Liver (tissue), 9 donors: Measurements from ENCODE around the gene PRKN. TPM values are rescaled to one million over a fixed set of nuclear protein-coding genes. Genes with fewer than 3 reads are reported as not detected.

Experiments used
- DNase-seq: peaks from one replicate; pipeline ENCODE4 v3.0.0-alpha.2; 2017; ENCODE audit warnings: low spot score
- H3K27ac ChIP-seq, 2 donors: one replicate each; pipeline ENCODE4 v1.7.0; 2013; ENCODE audit warnings: inconsistent platforms in 2 of 2, low read length in 2 of 2, control low read depth in 1 of 2, low read depth in 1 of 2, mild to moderate bottlenecking in 1 of 2
- H3K27me3 ChIP-seq, 4 donors: one replicate each; pipeline versions ENCODE4 v1.6.1 to v1.7.0; 2013; ENCODE audit warnings: low read length in 3 of 4, inconsistent platforms in 1 of 4, mild to moderate bottlenecking in 1 of 4, moderate library complexity in 1 of 4; ENCODE audit not compliant: control insufficient read depth in 4 of 4, insufficient read depth in 4 of 4
- H3K36me3 ChIP-seq, 4 donors: one replicate each; pipeline versions ENCODE4 v1.6.1 to v1.7.0; 2013; ENCODE audit warnings: low read length in 3 of 4, mild to moderate bottlenecking in 3 of 4, low read depth in 1 of 4, moderate library complexity in 1 of 4; ENCODE audit not compliant: control insufficient read depth in 4 of 4, insufficient read depth in 3 of 4
- H3K4me1 ChIP-seq, 4 donors: one replicate each; pipeline versions ENCODE4 v1.6.1 to v1.7.0; 2013; ENCODE audit warnings: low read length in 3 of 4, mild to moderate bottlenecking in 3 of 4, moderate library complexity in 1 of 4; ENCODE audit not compliant: control insufficient read depth in 4 of 4, insufficient read depth in 4 of 4
- H3K4me3 ChIP-seq, 3 donors: one replicate each; pipeline versions ENCODE4 v1.6.1 to v1.7.0; 2013; ENCODE audit warnings: low read length in 3 of 3, control low read depth in 1 of 3, low read depth in 1 of 3, mild to moderate bottlenecking in 1 of 3
- H3K9ac ChIP-seq, 2 donors: one replicate each; pipeline ENCODE4 v1.7.0; 2013; ENCODE audit warnings: low read length in 2 of 2, mild to moderate bottlenecking in 2 of 2, moderate library complexity in 2 of 2, control low read depth in 1 of 2, low read depth in 1 of 2
- H3K9me3 ChIP-seq, 4 donors: one replicate each; pipeline versions ENCODE4 v1.6.1 to v1.7.0; 2013; ENCODE audit warnings: low read length in 3 of 4; ENCODE audit not compliant: control insufficient read depth in 4 of 4
- ATF3 ChIP-seq: IDR thresholded peaks from 2 replicates; pipeline ENCODE4 v1.6.1; 2016; ENCODE audit warnings: antibody characterized with exemption
- EGR1 ChIP-seq, 2 donors: IDR thresholded peaks; 2 replicates each; pipeline ENCODE4 v1.6.1; 2016 to 2018; ENCODE audit warnings: antibody characterized with exemption in 2 of 2, low read depth in 2 of 2
- FOXA1 ChIP-seq: IDR thresholded peaks from 2 replicates; pipeline ENCODE4 v1.6.1; 2016; ENCODE audit warnings: antibody characterized with exemption
- FOXA2 ChIP-seq: IDR thresholded peaks from 2 replicates; pipeline ENCODE4 v1.6.1; 2016; ENCODE audit warnings: antibody characterized with exemption
- GABPA ChIP-seq, 2 donors: IDR thresholded peaks in 1 of 2; conservative IDR thresholded peaks in 1 of 2; 2 replicates each; pipeline ENCODE4 v1.6.1; 2016; ENCODE audit warnings: antibody characterized with exemption in 2 of 2, mild to moderate bottlenecking in 1 of 2, moderate library complexity in 1 of 2
- HNF4A ChIP-seq, 2 donors: conservative IDR thresholded peaks; 2 replicates each; pipeline ENCODE4 v1.6.1; 2016; ENCODE audit warnings: antibody characterized with exemption in 2 of 2, mild to moderate bottlenecking in 2 of 2
- HNF4G ChIP-seq: IDR thresholded peaks from 2 replicates; pipeline ENCODE4 v1.6.1; 2016; ENCODE audit warnings: antibody characterized with exemption
- JUND ChIP-seq, 2 donors: IDR thresholded peaks; 2 replicates each; pipeline ENCODE4 v1.6.1; 2016; ENCODE audit warnings: antibody characterized with exemption in 2 of 2
- NR2F2 ChIP-seq: IDR thresholded peaks from 2 replicates; pipeline ENCODE4 v1.6.1; 2016; ENCODE audit warnings: antibody characterized with exemption
- RAD21 ChIP-seq, 2 donors: IDR thresholded peaks; 2 replicates each; pipeline ENCODE4 v1.6.1; 2016; ENCODE audit warnings: antibody characterized with exemption in 2 of 2, mild to moderate bottlenecking in 2 of 2
- REST ChIP-seq: IDR thresholded peaks from 2 replicates; pipeline ENCODE4 v1.6.1; 2016; ENCODE audit warnings: antibody characterized with exemption, mild to moderate bottlenecking
- RXRA ChIP-seq, 2 donors: IDR thresholded peaks; 2 replicates each; pipeline ENCODE4 v1.6.1; 2017 to 2018; ENCODE audit warnings: antibody characterized with exemption in 2 of 2, mild to moderate bottlenecking in 1 of 2
- SP1 ChIP-seq: IDR thresholded peaks from 2 replicates; pipeline ENCODE4 v1.6.1; 2018; ENCODE audit warnings: antibody characterized with exemption, mild to moderate bottlenecking
- TAF1 ChIP-seq: conservative IDR thresholded peaks from 2 replicates; pipeline ENCODE4 v1.6.1; 2016; ENCODE audit warnings: antibody characterized with exemption, mild to moderate bottlenecking
- YY1 ChIP-seq: IDR thresholded peaks from 2 replicates; pipeline ENCODE4 v1.6.1; 2016; ENCODE audit warnings: antibody characterized with exemption, mild to moderate bottlenecking
- WGBS: extraction: QIAGEN DNeasy Blood & Tissue Kit; methylation state at CpG from one replicate; pipeline ENCODE4 v1.1.7; 2013; 5-methylcytosine and 5-hydroxymethylcytosine counted together
- polyA plus RNA-seq, 2 donors: library from polyadenylated mRNA; stranded (reverse) in 1 of 2; unstranded in 1 of 2; fragments of 200-250 nt in 1 of 2; fragments of >200 nt in 1 of 2; fragmentation: Nextera tagmentation in 1 of 2; extraction: Ambion mirVana in 1 of 2; gene quantifications; one replicate each; pipeline versions ENCODE4 v1.2.1 to v1.2.3, GENCODE V29; 2013 to 2015
- total RNA-seq, 2 donors: library from RNA; depleted of rRNA; stranded (reverse); fragments of >200 nt; gene quantifications; one replicate each; pipeline ENCODE4 v1.2.3, GENCODE V29; 2014
- TF ChIP-seq, protein P1 (sequence below): IDR thresholded peaks from 2 replicates; pipeline ENCODE4 v1.6.1; 2016; ENCODE audit warnings: antibody characterized with exemption
- TF ChIP-seq, protein P2 (sequence below): fragments of 150-350 bp; IDR thresholded peaks from 2 replicates; pipeline ENCODE4 v1.5.1; 2017; ENCODE audit warnings: improper control_type of control experiment, low read depth, low read length; ENCODE audit not compliant: missing input control
- TF ChIP-seq, protein P3 (sequence below): IDR thresholded peaks from 2 replicates; pipeline ENCODE4 v1.6.1; 2016; ENCODE audit warnings: antibody characterized with exemption
- donor health status: healthy.
- donor health status: healthy.
- donor health status: healthy.
- donor health status: healthy.
- donor health status: healthy.

PRKN gene
- total and polyA plus RNA-seq, 4 donors, result 0.47 to 4.1 (median 3.2) TPM

DNA sequence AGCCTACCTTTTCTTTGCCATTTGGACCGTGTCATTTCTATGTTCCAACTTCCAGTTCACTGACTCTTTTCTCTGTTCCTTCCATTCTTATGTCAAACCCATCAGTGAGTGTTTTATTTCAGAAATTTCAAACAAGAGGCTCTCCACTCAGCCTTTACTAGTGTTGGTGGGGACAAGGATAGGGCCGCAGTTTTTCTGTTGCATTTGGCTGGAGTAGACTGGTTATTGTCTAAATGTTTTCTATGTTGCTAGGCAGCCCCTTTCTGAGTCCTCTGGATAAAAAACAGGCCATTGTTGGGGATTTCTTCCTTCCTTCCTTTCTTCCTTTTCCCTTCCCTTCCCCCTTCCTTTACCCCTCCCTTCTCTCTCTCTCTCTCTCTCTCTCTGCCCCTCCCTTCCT, 288.6 kb downstream of the PRKN start:
- Histone ChIP-seq H3K9me3 (peaks cover 0 to 4% (median 2%) of the 10 kb centered on the region in 4 donors), H3K9ac (no peak overlapping the region), H3K27ac (no peak overlapping the region), H3K36me3 (no peaks in the 10 kb centered on the region), H3K27me3 (no peaks in the 10 kb centered on the region), H3K4me3 (no peak overlapping the region), H3K4me1 (no peaks in the 10 kb centered on the region)
- 88% methylated on average over 2 of the region's 2 CpGs for WGBS
- no peak for TF ChIP-seq FOXA2
- TF ChIP-seq NR2F2, result no peak
- TF ChIP-seq GABPA (IDR thresholded peaks at IDR 0.05 in 1 of 2, conservative IDR thresholded peaks at IDR 0.05 in 1 of 2), result no peak
- no peak for TF ChIP-seq HNF4G
- no peak for TF ChIP-seq RAD21 (IDR thresholded peaks at IDR 0.05)
- TF ChIP-seq, protein P1, sequence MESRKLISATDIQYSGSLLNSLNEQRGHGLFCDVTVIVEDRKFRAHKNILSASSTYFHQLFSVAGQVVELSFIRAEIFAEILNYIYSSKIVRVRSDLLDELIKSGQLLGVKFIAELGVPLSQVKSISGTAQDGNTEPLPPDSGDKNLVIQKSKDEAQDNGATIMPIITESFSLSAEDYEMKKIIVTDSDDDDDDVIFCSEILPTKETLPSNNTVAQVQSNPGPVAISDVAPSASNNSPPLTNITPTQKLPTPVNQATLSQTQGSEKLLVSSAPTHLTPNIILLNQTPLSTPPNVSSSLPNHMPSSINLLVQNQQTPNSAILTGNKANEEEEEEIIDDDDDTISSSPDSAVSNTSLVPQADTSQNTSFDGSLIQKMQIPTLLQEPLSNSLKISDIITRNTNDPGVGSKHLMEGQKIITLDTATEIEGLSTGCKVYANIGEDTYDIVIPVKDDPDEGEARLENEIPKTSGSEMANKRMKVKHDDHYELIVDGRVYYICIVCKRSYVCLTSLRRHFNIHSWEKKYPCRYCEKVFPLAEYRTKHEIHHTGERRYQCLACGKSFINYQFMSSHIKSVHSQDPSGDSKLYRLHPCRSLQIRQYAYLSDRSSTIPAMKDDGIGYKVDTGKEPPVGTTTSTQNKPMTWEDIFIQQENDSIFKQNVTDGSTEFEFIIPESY, result no peak
- no peak for TF ChIP-seq HNF4A (conservative IDR thresholded peaks at IDR 0.05)
- no peak for TF ChIP-seq JUND (IDR thresholded peaks at IDR 0.05)
- no peak for TF ChIP-seq RXRA (IDR thresholded peaks at IDR 0.05)
- TF ChIP-seq, protein P2, sequence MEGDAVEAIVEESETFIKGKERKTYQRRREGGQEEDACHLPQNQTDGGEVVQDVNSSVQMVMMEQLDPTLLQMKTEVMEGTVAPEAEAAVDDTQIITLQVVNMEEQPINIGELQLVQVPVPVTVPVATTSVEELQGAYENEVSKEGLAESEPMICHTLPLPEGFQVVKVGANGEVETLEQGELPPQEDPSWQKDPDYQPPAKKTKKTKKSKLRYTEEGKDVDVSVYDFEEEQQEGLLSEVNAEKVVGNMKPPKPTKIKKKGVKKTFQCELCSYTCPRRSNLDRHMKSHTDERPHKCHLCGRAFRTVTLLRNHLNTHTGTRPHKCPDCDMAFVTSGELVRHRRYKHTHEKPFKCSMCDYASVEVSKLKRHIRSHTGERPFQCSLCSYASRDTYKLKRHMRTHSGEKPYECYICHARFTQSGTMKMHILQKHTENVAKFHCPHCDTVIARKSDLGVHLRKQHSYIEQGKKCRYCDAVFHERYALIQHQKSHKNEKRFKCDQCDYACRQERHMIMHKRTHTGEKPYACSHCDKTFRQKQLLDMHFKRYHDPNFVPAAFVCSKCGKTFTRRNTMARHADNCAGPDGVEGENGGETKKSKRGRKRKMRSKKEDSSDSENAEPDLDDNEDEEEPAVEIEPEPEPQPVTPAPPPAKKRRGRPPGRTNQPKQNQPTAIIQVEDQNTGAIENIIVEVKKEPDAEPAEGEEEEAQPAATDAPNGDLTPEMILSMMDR, result no peak
- no peak for TF ChIP-seq SP1
- TF ChIP-seq, protein P3, sequence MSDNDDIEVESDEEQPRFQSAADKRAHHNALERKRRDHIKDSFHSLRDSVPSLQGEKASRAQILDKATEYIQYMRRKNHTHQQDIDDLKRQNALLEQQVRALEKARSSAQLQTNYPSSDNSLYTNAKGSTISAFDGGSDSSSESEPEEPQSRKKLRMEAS, result no peak
- TF ChIP-seq EGR1 (IDR thresholded peaks at IDR 0.05; ENCODE audit: low read depth in 2 of 2), result no peak
- no peak for TF ChIP-seq ATF3
- no peak for TF ChIP-seq TAF1
- no peak for TF ChIP-seq FOXA1
- TF ChIP-seq REST, result no peak
- no peak for TF ChIP-seq YY1
- DNase-seq, result no peak
